GM12801 (cell line): ENCODE measurements around the gene SPANXC.
"Not testable (repeated sequence)": the region's sequence is repeated elsewhere in the genome, so short reads cannot be mapped to it uniquely, and the experiment has no call there.

Source experiments
- TF ChIP-seq, protein P1 (sequence below): IDR thresholded peaks from one replicate; pipeline ENCODE4 v1.5.1; 2011; ENCODE audit warnings: control low read depth; ENCODE audit not compliant: insufficient read length; ENCODE audit errors: extremely low read depth

SPANXC gene

DNA sequence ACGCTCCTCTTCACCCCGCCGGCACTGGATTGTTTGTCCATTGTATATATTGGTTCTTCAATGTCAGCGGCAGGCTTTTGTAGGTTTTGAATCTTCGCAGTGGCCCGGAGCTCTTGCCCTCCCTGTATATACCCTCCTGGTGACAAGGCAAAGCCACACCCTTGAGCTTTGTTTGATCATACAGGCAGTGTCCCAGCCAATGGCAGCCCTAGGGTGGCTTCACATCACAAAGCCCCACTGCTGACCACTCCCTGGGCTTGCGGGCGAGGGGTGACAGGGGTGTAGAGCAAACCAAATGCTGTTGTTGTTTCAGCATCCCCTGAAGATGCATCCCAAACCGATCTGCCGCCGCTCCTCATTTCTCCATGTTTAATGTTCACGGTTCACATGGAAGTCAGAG is at the start of gene SPANXC:
SPANXC (minus strand) TSS at position 101 of the 400 bp plus-strand sequence; CDS start at position 41, 60 bp downstream.
- TF ChIP-seq, protein P1, sequence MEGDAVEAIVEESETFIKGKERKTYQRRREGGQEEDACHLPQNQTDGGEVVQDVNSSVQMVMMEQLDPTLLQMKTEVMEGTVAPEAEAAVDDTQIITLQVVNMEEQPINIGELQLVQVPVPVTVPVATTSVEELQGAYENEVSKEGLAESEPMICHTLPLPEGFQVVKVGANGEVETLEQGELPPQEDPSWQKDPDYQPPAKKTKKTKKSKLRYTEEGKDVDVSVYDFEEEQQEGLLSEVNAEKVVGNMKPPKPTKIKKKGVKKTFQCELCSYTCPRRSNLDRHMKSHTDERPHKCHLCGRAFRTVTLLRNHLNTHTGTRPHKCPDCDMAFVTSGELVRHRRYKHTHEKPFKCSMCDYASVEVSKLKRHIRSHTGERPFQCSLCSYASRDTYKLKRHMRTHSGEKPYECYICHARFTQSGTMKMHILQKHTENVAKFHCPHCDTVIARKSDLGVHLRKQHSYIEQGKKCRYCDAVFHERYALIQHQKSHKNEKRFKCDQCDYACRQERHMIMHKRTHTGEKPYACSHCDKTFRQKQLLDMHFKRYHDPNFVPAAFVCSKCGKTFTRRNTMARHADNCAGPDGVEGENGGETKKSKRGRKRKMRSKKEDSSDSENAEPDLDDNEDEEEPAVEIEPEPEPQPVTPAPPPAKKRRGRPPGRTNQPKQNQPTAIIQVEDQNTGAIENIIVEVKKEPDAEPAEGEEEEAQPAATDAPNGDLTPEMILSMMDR: not testable (repeated sequence)

- TF ChIP-seq, protein P1: no peak
These were observed 37.2 kb upstream of the SPANXC start for GRCh38 chrX:141279476-141279875.

- TF ChIP-seq, protein P1: no peak
These were observed 36.0 kb upstream of the SPANXC start for GRCh38 chrX:141278306-141278705.

GRCh38 chrX:141258080-141258479 is 15.8 kb upstream of the SPANXC start:
- TF ChIP-seq, protein P1: no peak

DNA sequence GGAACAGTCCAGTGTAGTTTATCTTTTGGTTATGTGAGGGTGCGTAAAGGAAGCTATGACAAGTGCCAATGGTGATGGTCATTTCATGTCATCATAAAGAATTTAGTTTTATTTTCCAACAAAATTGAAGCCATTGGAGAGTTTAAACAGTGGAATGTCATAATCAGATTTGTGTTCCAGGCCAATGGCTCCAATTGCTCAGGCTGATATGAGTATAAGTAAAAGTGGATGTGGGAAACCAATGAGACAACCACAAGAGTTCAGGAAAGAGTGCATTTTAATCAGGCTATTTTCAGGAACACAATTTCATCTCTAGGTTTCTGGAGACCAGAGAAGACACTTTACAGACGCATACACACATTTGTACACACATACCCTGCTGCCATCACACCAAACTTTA is 20.7 kb downstream of the SPANXC start:
- TF ChIP-seq, protein P1: no peak

- TF ChIP-seq, protein P1: no peak
These were observed 21.8 kb downstream of the SPANXC start for GRCh38 chrX:141220342-141221008.

GRCh38 chrX:141214196-141214595 is 28.1 kb downstream of the SPANXC start:
- TF ChIP-seq, protein P1: no peak

- TF ChIP-seq, protein P1: no peak
These were observed 40.4 kb downstream of the SPANXC start for GRCh38 chrX:141201962-141202361.
